NK-92 (cell line): ENCODE results near the gene IL1R1.
"Not testable (repeated sequence)": the region's sequence is repeated elsewhere in the genome, so short reads cannot be mapped to it uniquely, and the experiment has no call there.

Experiments used
- DNase-seq: peaks from one replicate; lab custom pipeline; 2025; ENCODE audit not compliant: unreplicated experiment; lab: John Stamatoyannopoulos, UW

IL1R1 gene

GRCh38 chr2:102141970-102142828 is at the start of gene IL1R1:
TSS of gene IL1R1 (plus strand) at chr2:102142746. CDS start at chr2:102157725, 14,979 bp downstream.
- no peak for DNase-seq

GRCh38 chr2:102093662-102094061 is 48.9 kb upstream of the IL1R1 start:
- DNase-seq = no peak

GRCh38 chr2:102094917-102095316 is 47.6 kb upstream of the IL1R1 start:
- no peak for DNase-seq

- DNase-seq = no peak
Observed at GRCh38 chr2:102096103-102096502, 46.4 kb upstream of the IL1R1 start.

GRCh38 chr2:102098756-102099155 is 43.8 kb upstream of the IL1R1 start:
- no peak for DNase-seq

- DNase-seq = no peak
Observed at GRCh38 chr2:102099536-102100298, 42.8 kb upstream of the IL1R1 start.

- no peak for DNase-seq
Observed at GRCh38 chr2:102100371-102101096, 42.0 kb upstream of the IL1R1 start.

GRCh38 chr2:102101097-102101848 is 41.3 kb upstream of the IL1R1 start:
- DNase-seq = no peak

- DNase-seq = no peak
Observed at GRCh38 chr2:102101849-102102635, 40.5 kb upstream of the IL1R1 start.

- not testable (repeated sequence) for DNase-seq
Observed at GRCh38 chr2:102102636-102102948, 40.0 kb upstream of the IL1R1 start.

GRCh38 chr2:102103284-102103683 is 39.3 kb upstream of the IL1R1 start:
- DNase-seq = no peak

GRCh38 chr2:102103992-102104871 is 38.3 kb upstream of the IL1R1 start:
- no peak for DNase-seq

- DNase-seq = no peak
Observed at GRCh38 chr2:102106133-102106556, 36.4 kb upstream of the IL1R1 start.

GRCh38 chr2:102106813-102107740 is 35.5 kb upstream of the IL1R1 start:
- not testable (repeated sequence) for DNase-seq

- DNase-seq = no peak
Observed at GRCh38 chr2:102107741-102108070, 34.8 kb upstream of the IL1R1 start.

- DNase-seq = no peak
Observed at GRCh38 chr2:102109016-102109415, 33.5 kb upstream of the IL1R1 start.

GRCh38 chr2:102110171-102110570 is 32.4 kb upstream of the IL1R1 start:
- DNase-seq = no peak
